NCI-H1105 (cell line): ENCODE results near the gene COLQ.

Experiments
- DNase-seq: peaks from one replicate; lab custom pipeline; 2025; lab: John Stamatoyannopoulos, UW

Gene COLQ

GRCh38 chr3:15454965-15455364, 66.5 kb downstream of the COLQ start:
- no peak for DNase-seq

GRCh38 chr3:15453991-15454625, 67.4 kb downstream of the COLQ start:
- DNase-seq, result no peak

- no peak for DNase-seq
These were observed 68.0 kb downstream of the COLQ start for GRCh38 chr3:15453501-15453900.

GRCh38 chr3:15452961-15453360, 68.5 kb downstream of the COLQ start:
- DNase-seq, result no peak

GRCh38 chr3:15452156-15452555, 69.3 kb downstream of the COLQ start:
- DNase-seq, result no peak

GRCh38 chr3:15451216-15452113, 70.0 kb downstream of the COLQ start:
- DNase-seq, result no peak

- no peak for DNase-seq
These were observed 70.9 kb downstream of the COLQ start for GRCh38 chr3:15450438-15451215.

GRCh38 chr3:15449489-15450224, 71.8 kb downstream of the COLQ start:
- DNase-seq, result no peak

- no peak for DNase-seq
These were observed 77.5 kb downstream of the COLQ start for GRCh38 chr3:15443826-15444524.

GRCh38 chr3:15440891-15441290, 80.6 kb downstream of the COLQ start:
- no peak for DNase-seq

- DNase-seq, result no peak
These were observed 82.0 kb downstream of the COLQ start for GRCh38 chr3:15439476-15439875.

- DNase-seq, result no peak
These were observed 82.5 kb downstream of the COLQ start for GRCh38 chr3:15438983-15439382.

GRCh38 chr3:15436246-15436645, 85.3 kb downstream of the COLQ start:
- DNase-seq, result no peak

GRCh38 chr3:15434756-15435155, 86.8 kb downstream of the COLQ start:
- DNase-seq, result no peak

GRCh38 chr3:15433531-15433930, 88.0 kb downstream of the COLQ start:
- no peak for DNase-seq

- no peak for DNase-seq
These were observed 90.2 kb downstream of the COLQ start for GRCh38 chr3:15431256-15431837.

- DNase-seq, result no peak
These were observed 90.9 kb downstream of the COLQ start for GRCh38 chr3:15430624-15431023.

GRCh38 chr3:15429080-15429479, 92.4 kb downstream of the COLQ start:
- DNase-seq, result no peak

- DNase-seq, result no peak
These were observed 93.0 kb downstream of the COLQ start for GRCh38 chr3:15428539-15428938.

GRCh38 chr3:15427981-15428380, 93.5 kb downstream of the COLQ start:
- no peak for DNase-seq
